GM19324 (cell line): ENCODE data around the gene PRRX1.

Experiments used
- ATAC-seq: cut with Tn5 transposase; IDR thresholded peaks from one replicate; pipeline ENCODE4 v1.9.1; 2021; ENCODE audit warnings: mild to moderate bottlenecking, moderate library complexity; ENCODE audit not compliant: unreplicated experiment, low FRiP score

PRRX1 gene

DNA sequence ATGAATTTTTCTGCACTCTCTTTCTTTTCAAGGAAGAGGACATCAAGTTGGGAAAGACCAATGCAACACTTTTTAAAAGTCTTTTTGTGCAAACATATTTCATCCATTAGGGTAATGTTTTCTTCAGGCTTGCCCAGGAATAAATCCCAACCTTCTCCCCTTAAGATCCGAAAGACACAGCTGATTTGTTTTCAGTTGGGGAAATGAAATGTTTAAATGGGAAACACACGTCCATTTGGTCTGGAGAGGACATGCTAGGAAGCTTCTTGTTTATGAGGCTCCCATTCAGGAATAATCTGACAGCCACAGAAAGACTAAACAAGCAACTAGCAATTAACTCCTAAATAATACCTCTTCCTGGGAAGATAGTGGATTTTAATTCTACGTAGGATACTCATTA, 91.9 kb downstream of the PRRX1 start:
- no peak for ATAC-seq

DNA sequence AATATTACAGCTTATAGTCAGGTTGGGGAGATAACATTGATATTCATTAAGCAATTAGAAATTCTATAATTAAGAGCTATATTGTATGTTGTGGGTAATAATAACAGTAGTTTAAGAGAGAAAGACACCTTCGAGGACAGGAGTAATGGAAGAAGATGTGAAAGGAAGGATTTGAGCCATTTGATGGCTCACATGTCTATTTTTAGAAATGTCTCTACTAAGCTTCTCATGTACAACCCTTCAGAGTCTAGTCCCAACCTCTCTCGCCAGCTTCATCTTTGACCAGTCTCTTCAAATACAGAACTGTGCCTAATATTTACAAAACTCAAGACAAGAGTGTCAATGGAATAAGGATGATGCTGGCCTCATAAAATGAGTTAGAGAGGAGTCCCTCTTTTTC, 95.1 kb downstream of the PRRX1 start:
- no peak for ATAC-seq

DNA sequence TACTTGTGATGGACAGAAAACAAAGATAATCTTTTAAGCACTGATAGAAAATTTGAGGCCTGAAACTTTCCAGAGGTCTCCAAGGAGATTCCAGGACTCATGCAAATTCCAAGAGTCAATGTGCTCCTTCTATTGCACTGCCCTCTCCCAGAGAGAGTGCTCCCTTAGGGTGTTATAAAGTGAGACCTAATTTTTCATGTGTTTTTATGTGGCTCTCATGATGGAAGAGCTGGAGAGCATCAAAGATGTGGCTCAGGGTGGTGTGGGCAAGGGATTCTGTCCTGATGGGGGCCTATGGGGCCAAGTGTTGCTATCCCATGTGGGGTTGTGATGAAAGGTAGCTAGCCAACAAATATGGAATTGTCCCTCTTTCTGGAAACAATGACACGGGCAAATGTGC, 101.3 kb downstream of the PRRX1 start:
- ATAC-seq, result no peak

- no peak for ATAC-seq
Measured at GRCh38 chr1:170765712-170766330, 101.9 kb downstream of the PRRX1 start.

- no peak for ATAC-seq
Measured at GRCh38 chr1:170768929-170769328, 105.0 kb downstream of the PRRX1 start.

DNA sequence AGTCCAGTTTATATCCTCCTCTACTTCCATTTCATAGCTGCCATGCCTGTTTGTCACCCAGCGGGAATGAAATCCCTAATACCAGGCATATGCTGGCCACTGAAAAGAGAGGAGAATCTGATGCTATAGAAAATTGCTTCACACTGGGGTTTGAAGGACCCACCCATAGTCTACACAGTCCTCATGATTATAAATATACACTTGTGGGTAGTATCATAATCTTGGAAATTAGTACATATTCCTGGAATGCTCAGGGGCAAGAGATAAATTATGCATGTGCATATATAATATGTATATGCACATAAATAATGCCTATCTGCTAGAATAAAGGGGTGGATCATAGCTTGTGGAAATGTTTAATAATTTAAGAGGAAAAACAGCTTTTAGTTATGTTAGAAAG, 105.8 kb downstream of the PRRX1 start:
- no peak for ATAC-seq

DNA sequence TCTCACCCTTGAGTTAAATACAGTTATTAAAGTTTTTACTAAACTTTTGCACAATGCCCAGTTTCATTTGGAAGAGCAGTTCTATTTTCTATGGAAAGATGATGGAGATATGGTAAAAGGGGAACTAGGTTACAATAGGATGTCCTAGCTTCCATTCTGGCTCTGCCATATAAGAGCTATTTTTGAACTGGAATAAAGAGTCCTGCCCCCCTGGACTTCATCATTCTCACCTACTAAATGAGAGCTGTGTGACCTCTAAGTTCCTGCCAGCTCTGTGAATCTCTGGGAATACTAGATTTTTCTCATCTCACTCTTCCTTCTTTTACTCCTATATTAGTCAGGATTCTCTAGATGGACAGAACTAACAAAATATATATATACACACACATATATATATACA, 106.3 kb downstream of the PRRX1 start:
- ATAC-seq, result no peak

GRCh38 chr1:170776252-170776651, 112.3 kb downstream of the PRRX1 start:
- no peak for ATAC-seq

- no peak for ATAC-seq
Measured at GRCh38 chr1:170776777-170777176, 112.8 kb downstream of the PRRX1 start.
